ENCODE results near the gene NELL2.
"Not testable (repeated sequence)": the region's sequence is repeated elsewhere in the genome, so short reads cannot be mapped to it uniquely, and the experiment has no call there.

The NELL2 gene
- total RNA-seq: 75.1 to 182 (median 140) reads per million in 3 donors

DNA sequence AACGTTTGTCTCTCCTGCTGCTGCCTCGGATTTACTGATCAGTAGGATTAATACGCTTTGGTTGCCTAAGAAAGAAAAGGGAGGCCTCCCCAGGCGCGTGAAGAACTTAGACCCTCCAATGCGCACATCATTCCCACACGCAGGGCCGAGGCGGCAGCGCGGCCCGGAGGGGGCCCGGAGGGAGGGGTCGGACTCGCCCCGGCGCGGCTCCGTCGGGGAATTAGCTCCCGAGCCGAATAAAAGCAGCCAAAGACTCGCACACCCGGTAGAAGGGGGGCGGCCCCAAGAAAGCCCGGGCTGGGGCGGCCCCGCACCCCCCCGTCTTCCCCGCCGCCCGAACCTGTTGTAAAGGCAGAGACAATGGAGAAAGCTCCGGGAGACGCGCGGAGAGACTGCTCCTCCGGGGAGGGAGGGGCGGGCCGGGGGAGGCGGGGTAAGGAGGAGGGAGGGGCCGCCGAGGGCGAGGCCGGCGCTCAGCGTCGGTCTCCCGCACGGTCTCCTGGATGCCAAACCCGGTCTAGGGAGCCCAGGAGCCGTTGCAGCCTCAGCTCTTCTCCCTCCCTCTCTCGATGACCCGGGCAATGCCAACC lies at the start of gene NELL2:
TSS of gene NELL2 (minus strand) at position 362 of the 590 bp plus-strand sequence. CDS start 446 bp downstream, outside the sequence.
- H3K27ac ChIP-seq (ENCODE audit: insufficient read depth, low read length, poor library complexity, severe bottlenecking): peak within 1 kb of the TSS; percentile 60
- peak; percentile 47 to 58 (median 56) for DNase-seq
- peak within 1 kb of the TSS; percentile 79 for H3K4me3 ChIP-seq (ENCODE audit: insufficient read depth, low read depth, low read length, poor library complexity, severe bottlenecking)
- no peaks in the 10 kb centered on the region for H3K27me3 ChIP-seq (replicated peaks; ENCODE audit: control insufficient read depth, insufficient read depth, low read length, poor library complexity, severe bottlenecking)
- no peaks in the 10 kb centered on the region for H3K36me3 ChIP-seq (ENCODE audit: control insufficient read depth, insufficient read depth, low read length)
- peaks cover 5% of the 10 kb centered on the region for H3K4me1 ChIP-seq (ENCODE audit: control insufficient read depth, insufficient read depth, low read length, poor library complexity, severe bottlenecking)
- peaks cover 4% of the 10 kb centered on the region for H3K9me3 ChIP-seq (ENCODE audit: control insufficient read depth, low read length)

DNA sequence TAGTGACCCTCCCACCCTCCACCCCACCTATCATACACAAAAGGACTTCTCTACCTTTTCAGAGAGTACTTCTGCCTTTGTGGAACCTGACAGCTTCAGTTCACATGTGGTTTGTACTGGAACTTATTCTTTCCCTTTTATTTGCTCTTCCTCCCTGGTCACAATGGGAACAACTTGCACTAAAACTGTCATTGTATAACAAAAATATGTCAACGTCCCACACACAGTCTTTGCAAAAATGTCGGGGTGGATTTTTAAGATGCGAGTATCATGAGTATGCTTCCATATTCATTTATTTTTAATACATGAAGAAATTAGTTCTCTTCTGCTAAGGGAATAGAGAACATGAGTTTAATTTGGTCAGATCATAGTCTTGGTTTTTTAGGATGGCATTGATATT lies 45.6 kb upstream of the NELL2 start:
- no peaks in the 10 kb centered on the region for H3K36me3 ChIP-seq (ENCODE audit: control insufficient read depth, insufficient read depth, low read length)
- no peak for DNase-seq
- H3K27me3 ChIP-seq (replicated peaks; ENCODE audit: control insufficient read depth, insufficient read depth, low read length, poor library complexity, severe bottlenecking): no peaks in the 10 kb centered on the region
- H3K27ac ChIP-seq (ENCODE audit: insufficient read depth, low read length, poor library complexity, severe bottlenecking): no peak overlapping the region
- no peaks in the 10 kb centered on the region for H3K4me1 ChIP-seq (ENCODE audit: control insufficient read depth, insufficient read depth, low read length, poor library complexity, severe bottlenecking)
- no peak overlapping the region for H3K4me3 ChIP-seq (ENCODE audit: insufficient read depth, low read depth, low read length, poor library complexity, severe bottlenecking)
- H3K9me3 ChIP-seq (ENCODE audit: control insufficient read depth, low read length): no peaks in the 10 kb centered on the region

DNA sequence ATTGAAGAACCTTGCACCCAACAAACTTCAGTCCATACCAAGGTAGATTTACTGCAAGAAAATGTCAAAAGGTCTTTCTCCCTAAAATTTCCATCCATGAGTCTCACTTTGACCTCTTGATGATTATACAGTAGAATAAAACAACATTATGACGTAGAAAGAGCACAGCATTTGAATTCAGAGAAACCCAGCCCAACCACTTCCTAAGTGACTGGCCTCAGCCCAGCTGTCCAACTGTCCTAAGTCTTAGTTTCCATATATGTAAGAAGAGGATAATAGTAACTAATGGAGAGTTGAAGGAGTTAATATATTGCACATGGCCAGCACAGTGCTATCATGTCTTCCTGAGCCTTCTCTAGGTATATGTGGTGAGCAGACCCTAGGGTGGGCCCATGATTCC lies 41.0 kb upstream of the NELL2 start:
- Histone ChIP-seq H3K27me3 (replicated peaks; ENCODE audit: control insufficient read depth, insufficient read depth, low read length, poor library complexity, severe bottlenecking) (no peaks in the 10 kb centered on the region), H3K4me3 (ENCODE audit: insufficient read depth, low read depth, low read length, poor library complexity, severe bottlenecking) (no peak overlapping the region), H3K4me1 (ENCODE audit: control insufficient read depth, insufficient read depth, low read length, poor library complexity, severe bottlenecking) (no peaks in the 10 kb centered on the region), H3K27ac (ENCODE audit: insufficient read depth, low read length, poor library complexity, severe bottlenecking) (no peak overlapping the region), H3K36me3 (ENCODE audit: control insufficient read depth, insufficient read depth, low read length) (no peaks in the 10 kb centered on the region), H3K9me3 (ENCODE audit: control insufficient read depth, low read length) (no peaks in the 10 kb centered on the region)
- no peak for DNase-seq

DNA sequence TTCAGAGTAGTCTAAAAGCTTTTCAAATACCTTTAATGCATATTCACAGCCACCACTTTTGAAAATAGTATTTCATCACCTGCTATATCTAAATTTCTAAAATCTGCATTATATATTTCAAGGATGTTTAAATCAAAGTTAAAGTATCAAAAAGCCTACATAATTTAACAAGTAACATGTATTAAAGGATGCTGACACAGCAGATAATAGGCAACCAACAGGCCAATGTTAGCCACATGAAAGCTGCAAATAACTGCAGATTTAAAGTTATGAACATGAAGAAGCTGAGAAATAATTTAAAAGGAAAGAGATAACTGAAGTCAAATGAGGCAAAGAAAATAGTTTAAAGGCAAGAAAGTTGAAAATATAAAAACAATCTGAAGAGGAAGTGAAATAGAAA lies 39.8 kb upstream of the NELL2 start:
- H3K27ac ChIP-seq (ENCODE audit: insufficient read depth, low read length, poor library complexity, severe bottlenecking): no peak overlapping the region
- no peak overlapping the region for H3K4me3 ChIP-seq (ENCODE audit: insufficient read depth, low read depth, low read length, poor library complexity, severe bottlenecking)
- H3K4me1 ChIP-seq (ENCODE audit: control insufficient read depth, insufficient read depth, low read length, poor library complexity, severe bottlenecking): no peaks in the 10 kb centered on the region
- no peaks in the 10 kb centered on the region for H3K27me3 ChIP-seq (replicated peaks; ENCODE audit: control insufficient read depth, insufficient read depth, low read length, poor library complexity, severe bottlenecking)
- no peak for DNase-seq
- no peaks in the 10 kb centered on the region for H3K36me3 ChIP-seq (ENCODE audit: control insufficient read depth, insufficient read depth, low read length)
- no peaks in the 10 kb centered on the region for H3K9me3 ChIP-seq (ENCODE audit: control insufficient read depth, low read length)

DNA sequence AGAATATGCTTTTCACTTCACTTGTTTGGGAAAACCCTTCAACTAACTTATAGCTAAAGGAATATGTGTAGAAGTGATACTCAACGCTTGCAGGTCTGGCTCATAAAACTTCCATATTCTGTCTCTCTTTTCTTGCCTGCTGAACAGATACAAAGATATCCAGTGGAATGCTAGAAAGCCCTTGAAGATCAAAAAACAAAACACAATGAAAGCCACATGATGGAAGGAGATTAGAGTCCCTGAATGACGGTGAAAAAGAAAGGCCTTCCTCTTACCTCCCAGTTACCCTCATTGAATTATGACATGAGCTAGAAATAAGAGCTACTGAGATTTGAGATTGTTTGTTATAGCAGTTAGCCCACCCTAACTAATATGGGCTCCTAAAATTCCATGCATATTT lies 28.2 kb upstream of the NELL2 start:
- Histone ChIP-seq H3K9me3 (ENCODE audit: control insufficient read depth, low read length) (no peaks in the 10 kb centered on the region), H3K36me3 (ENCODE audit: control insufficient read depth, insufficient read depth, low read length) (no peaks in the 10 kb centered on the region), H3K27ac (ENCODE audit: insufficient read depth, low read length, poor library complexity, severe bottlenecking) (no peak overlapping the region), H3K27me3 (replicated peaks; ENCODE audit: control insufficient read depth, insufficient read depth, low read length, poor library complexity, severe bottlenecking) (no peaks in the 10 kb centered on the region), H3K4me3 (ENCODE audit: insufficient read depth, low read depth, low read length, poor library complexity, severe bottlenecking) (no peak overlapping the region), H3K4me1 (ENCODE audit: control insufficient read depth, insufficient read depth, low read length, poor library complexity, severe bottlenecking) (no peaks in the 10 kb centered on the region)
- no peak for DNase-seq

DNA sequence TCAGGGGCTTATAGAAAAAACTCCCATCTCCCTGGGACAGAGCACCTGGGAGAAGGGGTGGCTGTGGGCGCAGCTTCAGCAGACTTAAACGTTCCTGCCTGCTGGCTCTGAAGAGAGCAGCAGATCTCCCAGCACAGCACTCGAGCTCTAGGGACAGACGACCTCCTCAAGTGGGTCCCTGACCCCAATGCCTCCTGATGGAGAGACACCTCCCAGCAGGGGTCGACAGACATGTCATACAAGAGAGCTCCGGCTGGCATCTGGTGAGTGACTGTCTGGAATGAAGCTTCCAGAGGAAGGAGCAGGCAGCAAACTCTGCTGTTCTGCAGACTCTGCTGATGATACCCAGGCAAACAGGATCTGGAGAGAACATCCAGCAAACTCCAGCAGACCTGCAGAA lies 22.0 kb upstream of the NELL2 start:
- not testable (repeated sequence) for H3K4me1 ChIP-seq (ENCODE audit: control insufficient read depth, insufficient read depth, low read length, poor library complexity, severe bottlenecking); H3K27me3 ChIP-seq (replicated peaks; ENCODE audit: control insufficient read depth, insufficient read depth, low read length, poor library complexity, severe bottlenecking); H3K36me3 ChIP-seq (ENCODE audit: control insufficient read depth, insufficient read depth, low read length); H3K27ac ChIP-seq (ENCODE audit: insufficient read depth, low read length, poor library complexity, severe bottlenecking); DNase-seq; H3K9me3 ChIP-seq (ENCODE audit: control insufficient read depth, low read length); H3K4me3 ChIP-seq (ENCODE audit: insufficient read depth, low read depth, low read length, poor library complexity, severe bottlenecking)

DNA sequence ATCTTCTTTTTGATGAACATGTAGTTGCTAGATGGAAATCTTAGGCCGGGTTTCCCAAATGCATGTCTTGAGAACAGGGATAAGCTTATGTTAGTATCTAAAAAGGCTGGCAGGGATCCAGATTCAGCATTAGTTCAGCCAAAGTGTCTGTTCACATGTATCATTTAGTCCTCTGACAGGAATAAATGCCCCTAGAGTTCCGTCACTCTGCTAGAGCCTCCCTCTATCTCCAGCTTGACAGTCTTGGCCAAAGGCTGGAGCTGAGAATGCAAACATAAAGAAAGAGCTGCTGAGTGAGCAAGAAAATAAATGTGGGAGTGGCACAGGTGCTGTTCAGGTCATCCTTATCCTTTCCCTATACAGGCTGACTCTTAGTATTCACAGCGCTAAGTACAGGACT lies 13.8 kb upstream of the NELL2 start:
- no peaks in the 10 kb centered on the region for H3K27me3 ChIP-seq (replicated peaks; ENCODE audit: control insufficient read depth, insufficient read depth, low read length, poor library complexity, severe bottlenecking)
- no peak overlapping the region for H3K4me3 ChIP-seq (ENCODE audit: insufficient read depth, low read depth, low read length, poor library complexity, severe bottlenecking)
- no peak for DNase-seq
- H3K36me3 ChIP-seq (ENCODE audit: control insufficient read depth, insufficient read depth, low read length): no peaks in the 10 kb centered on the region
- H3K9me3 ChIP-seq (ENCODE audit: control insufficient read depth, low read length): no peaks in the 10 kb centered on the region
- H3K4me1 ChIP-seq (ENCODE audit: control insufficient read depth, insufficient read depth, low read length, poor library complexity, severe bottlenecking): no peaks in the 10 kb centered on the region
- no peak overlapping the region for H3K27ac ChIP-seq (ENCODE audit: insufficient read depth, low read length, poor library complexity, severe bottlenecking)

DNA sequence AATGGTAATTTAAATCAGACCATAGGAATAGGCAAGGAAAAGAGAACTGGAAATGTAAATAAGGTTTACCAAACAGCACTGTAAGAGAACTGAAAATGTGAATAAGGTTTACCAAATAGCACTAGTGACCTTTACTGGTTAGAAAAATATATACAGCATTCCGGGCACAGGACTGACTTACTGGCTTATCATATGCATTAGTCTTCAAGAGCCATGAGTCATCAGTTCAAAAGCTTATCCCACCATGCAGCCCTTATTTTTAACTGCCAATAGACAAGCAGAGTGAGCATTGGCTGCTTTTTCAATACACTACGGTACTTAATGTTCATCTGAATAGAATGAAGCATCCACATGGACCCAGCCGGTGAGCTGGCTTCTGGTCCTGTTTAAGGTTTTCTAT lies 13.0 kb upstream of the NELL2 start:
- DNase-seq: no peak
- H3K4me3 ChIP-seq (ENCODE audit: insufficient read depth, low read depth, low read length, poor library complexity, severe bottlenecking): no peak overlapping the region
- H3K36me3 ChIP-seq (ENCODE audit: control insufficient read depth, insufficient read depth, low read length): no peaks in the 10 kb centered on the region
- no peaks in the 10 kb centered on the region for H3K9me3 ChIP-seq (ENCODE audit: control insufficient read depth, low read length)
- H3K27me3 ChIP-seq (replicated peaks; ENCODE audit: control insufficient read depth, insufficient read depth, low read length, poor library complexity, severe bottlenecking): no peaks in the 10 kb centered on the region
- H3K4me1 ChIP-seq (ENCODE audit: control insufficient read depth, insufficient read depth, low read length, poor library complexity, severe bottlenecking): no peaks in the 10 kb centered on the region
- H3K27ac ChIP-seq (ENCODE audit: insufficient read depth, low read length, poor library complexity, severe bottlenecking): no peak overlapping the region

DNA sequence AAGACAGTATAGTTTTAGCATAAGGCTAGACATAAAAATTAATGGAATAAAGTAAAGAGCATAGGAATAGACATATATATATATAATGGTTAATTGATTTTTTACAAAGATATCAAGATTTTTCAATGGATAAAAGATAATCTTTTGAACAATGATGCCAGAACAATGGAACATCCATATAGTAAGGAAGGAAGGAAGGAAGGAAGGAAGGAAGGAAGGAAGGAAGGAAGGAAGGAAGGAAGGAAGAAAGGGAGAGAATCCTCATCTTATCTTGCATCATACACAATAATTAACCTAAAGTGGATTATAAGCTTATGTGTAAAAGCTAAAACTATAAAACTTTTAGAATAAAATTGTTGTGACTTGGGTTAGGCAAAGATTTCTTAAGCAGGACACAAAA lies 9.8 kb upstream of the NELL2 start:
- DNase-seq: no peak
- no peaks in the 10 kb centered on the region for H3K4me1 ChIP-seq (ENCODE audit: control insufficient read depth, insufficient read depth, low read length, poor library complexity, severe bottlenecking)
- H3K27ac ChIP-seq (ENCODE audit: insufficient read depth, low read length, poor library complexity, severe bottlenecking): no peak overlapping the region
- no peaks in the 10 kb centered on the region for H3K27me3 ChIP-seq (replicated peaks; ENCODE audit: control insufficient read depth, insufficient read depth, low read length, poor library complexity, severe bottlenecking)
- no peak overlapping the region for H3K4me3 ChIP-seq (ENCODE audit: insufficient read depth, low read depth, low read length, poor library complexity, severe bottlenecking)
- H3K9me3 ChIP-seq (ENCODE audit: control insufficient read depth, low read length): peaks cover 10% of the 10 kb centered on the region
- H3K36me3 ChIP-seq (ENCODE audit: control insufficient read depth, insufficient read depth, low read length): no peaks in the 10 kb centered on the region

DNA sequence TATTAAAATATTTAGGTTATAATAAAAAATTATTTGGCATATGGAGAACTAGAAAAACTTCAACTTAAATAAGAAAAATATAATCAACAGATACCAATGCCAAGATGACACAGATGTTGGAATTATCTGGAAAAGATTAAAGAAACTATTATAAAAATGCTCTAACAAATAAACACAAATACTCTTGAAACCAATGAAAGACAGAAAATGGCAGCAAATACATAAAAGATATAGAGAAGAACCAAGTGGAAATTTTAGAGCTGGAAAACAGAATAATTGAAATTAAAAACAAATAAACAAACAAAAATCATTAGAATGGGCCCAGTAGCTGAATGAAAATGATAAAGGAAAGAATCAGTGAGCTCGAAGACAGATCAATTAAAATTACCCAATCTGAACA lies 5.1 kb upstream of the NELL2 start:
- Histone ChIP-seq H3K9me3 (ENCODE audit: control insufficient read depth, low read length) (peaks cover 14% of the 10 kb centered on the region), H3K4me1 (ENCODE audit: control insufficient read depth, insufficient read depth, low read length, poor library complexity, severe bottlenecking) (peaks cover 5% of the 10 kb centered on the region), H3K4me3 (ENCODE audit: insufficient read depth, low read depth, low read length, poor library complexity, severe bottlenecking) (no peak overlapping the region), H3K36me3 (ENCODE audit: control insufficient read depth, insufficient read depth, low read length) (no peaks in the 10 kb centered on the region), H3K27ac (ENCODE audit: insufficient read depth, low read length, poor library complexity, severe bottlenecking) (no peak overlapping the region), H3K27me3 (replicated peaks; ENCODE audit: control insufficient read depth, insufficient read depth, low read length, poor library complexity, severe bottlenecking) (no peaks in the 10 kb centered on the region)
- DNase-seq: no peak
